Esophagus muscularis mucosa (tissue), 3 donors: ENCODE results near the gene GALNT13.

Experiments used
- POLR2A ChIP-seq: fragments of 450-650 bp; IDR thresholded peaks from one replicate; pipeline ENCODE4 v1.6.1; 2017; ENCODE audit warnings: antibody characterized with exemption, moderate library complexity, mild to moderate bottlenecking, low read depth
- POLR2AphosphoS5 ChIP-seq, 2 donors: sonication (generic); formaldehyde crosslinking; IDR thresholded peaks; one replicate each; pipeline ENCODE4 v1.6.1; 2017; ENCODE audit warnings: antibody characterized with exemption in 2 of 2
- TF ChIP-seq, protein P1 (sequence below), 3 experiments: fragments of 200-600 bp in 2 of 3; fragments of 450-650 bp in 1 of 3; sonication (generic) in 2 of 3; IDR thresholded peaks; one replicate each; pipeline ENCODE4 v1.5.1; 2017 to 2019; ENCODE audit warnings: antibody characterized with exemption in 3 of 3, mild to moderate bottlenecking in 2 of 3, moderate library complexity in 1 of 3

- TF ChIP-seq, protein P1, sequence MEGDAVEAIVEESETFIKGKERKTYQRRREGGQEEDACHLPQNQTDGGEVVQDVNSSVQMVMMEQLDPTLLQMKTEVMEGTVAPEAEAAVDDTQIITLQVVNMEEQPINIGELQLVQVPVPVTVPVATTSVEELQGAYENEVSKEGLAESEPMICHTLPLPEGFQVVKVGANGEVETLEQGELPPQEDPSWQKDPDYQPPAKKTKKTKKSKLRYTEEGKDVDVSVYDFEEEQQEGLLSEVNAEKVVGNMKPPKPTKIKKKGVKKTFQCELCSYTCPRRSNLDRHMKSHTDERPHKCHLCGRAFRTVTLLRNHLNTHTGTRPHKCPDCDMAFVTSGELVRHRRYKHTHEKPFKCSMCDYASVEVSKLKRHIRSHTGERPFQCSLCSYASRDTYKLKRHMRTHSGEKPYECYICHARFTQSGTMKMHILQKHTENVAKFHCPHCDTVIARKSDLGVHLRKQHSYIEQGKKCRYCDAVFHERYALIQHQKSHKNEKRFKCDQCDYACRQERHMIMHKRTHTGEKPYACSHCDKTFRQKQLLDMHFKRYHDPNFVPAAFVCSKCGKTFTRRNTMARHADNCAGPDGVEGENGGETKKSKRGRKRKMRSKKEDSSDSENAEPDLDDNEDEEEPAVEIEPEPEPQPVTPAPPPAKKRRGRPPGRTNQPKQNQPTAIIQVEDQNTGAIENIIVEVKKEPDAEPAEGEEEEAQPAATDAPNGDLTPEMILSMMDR (IDR thresholded peaks at IDR 0.05) = no peak
- no peak for TF ChIP-seq POLR2A
- TF ChIP-seq POLR2AphosphoS5 (IDR thresholded peaks at IDR 0.05) = no peak
These were observed 119.0 kb downstream of the GALNT13 start for GRCh38 chr2:153990771-153991170.
